ENCODE data around the gene SFT2D3. TPM values are rescaled to one million over a fixed set of nuclear protein-coding genes. Genes with fewer than 3 reads are reported as not detected.

SFT2D3 gene
- total RNA-seq, 2 experiments from 2014 or later: 2.8 to 3.1 TPM

GRCh38 chr2:127721311-127721977 is 20.1 kb downstream of the SFT2D3 start:
- H3K27me3 Mint-ChIP-seq: no peaks in the 10 kb centered on the region
- DNase-seq (no peak), ATAC-seq (peak; percentile 47)
- ChIA-PET CTCF (interaction anchor here (0.7 kb wide), 1 partner anchor 19 kb away, joined by 3 read pairs; no protein-coding TSS in a partner anchor), POLR2A (no interaction called here)
- peaks cover 10% of the 10 kb centered on the region for H3K4me1 Mint-ChIP-seq
- H3K9me3 Mint-ChIP-seq (ENCODE audit: low read depth): no peaks in the 10 kb centered on the region
- H3K36me3 Mint-ChIP-seq (ENCODE audit: low read depth): peaks cover 55% of the 10 kb centered on the region
- intact Hi-C loops (cut with DNase I, micrococcal nuclease): no loop called here
- H3K27ac Mint-ChIP-seq: peak overlapping the region; percentile 63
- no peak overlapping the region for H3K4me3 Mint-ChIP-seq

GRCh38 chr2:127721978-127722355 is 20.7 kb downstream of the SFT2D3 start:
- POLR2A ChIA-PET: no interaction called here
- Mint-ChIP-seq H3K4me1 (peaks cover 10% of the 10 kb centered on the region), H3K9me3 (ENCODE audit: low read depth) (no peaks in the 10 kb centered on the region), H3K4me3 (no peak overlapping the region), H3K27ac (peak overlapping the region; percentile 63), H3K27me3 (no peaks in the 10 kb centered on the region), H3K36me3 (ENCODE audit: low read depth) (peaks cover 51% of the 10 kb centered on the region)
- ATAC-seq (peak; percentile 42), DNase-seq (no peak)
- CTCF ChIA-PET: no interaction called here
- intact Hi-C loops (cut with DNase I, micrococcal nuclease): loop anchor here in 1 of 2 experiments (2.0 kb wide), 1 partner anchor 17 kb away; no protein-coding TSS in a partner anchor

- H3K36me3 Mint-ChIP-seq (ENCODE audit: low read depth): peaks cover 51% of the 10 kb centered on the region
- no peak for ATAC-seq
- CTCF ChIA-PET: no interaction called here
These were observed 21.5 kb downstream of the SFT2D3 start for GRCh38 chr2:127722807-127723206.

GRCh38 chr2:127726158-127726880 is 25.0 kb downstream of the SFT2D3 start:
- CTCF ChIA-PET: interaction anchor here (0.5 to 1.4 kb wide), 2 partner anchors 79 to 135 kb away, joined by 3 read pairs; no protein-coding TSS in a partner anchor
- ATAC-seq: no peak

More at GRCh38 chr2:127722807-127723206, 21.5 kb downstream of the SFT2D3 start:
- DNase-seq: no peak
- no peak overlapping the region for H3K27ac Mint-ChIP-seq
- no peaks in the 10 kb centered on the region for H3K27me3 Mint-ChIP-seq
- intact Hi-C loops (cut with DNase I, micrococcal nuclease): loop anchor here in 1 of 2 experiments (2.0 kb wide), 1 partner anchor 16 kb away; no protein-coding TSS in a partner anchor
- POLR2A ChIA-PET: no interaction called here
- no peak overlapping the region for H3K4me3 Mint-ChIP-seq
- no peaks in the 10 kb centered on the region for H3K9me3 Mint-ChIP-seq (ENCODE audit: low read depth)
- H3K4me1 Mint-ChIP-seq: peaks cover 10% of the 10 kb centered on the region

GRCh38 chr2:127733113-127733815 is 32.0 kb downstream of the SFT2D3 start:
- H3K4me3 Mint-ChIP-seq: no peak overlapping the region
- POLR2A ChIA-PET: no interaction called here
- H3K36me3 Mint-ChIP-seq (ENCODE audit: low read depth): peaks cover 19% of the 10 kb centered on the region
- no peak for ATAC-seq
- DNase-seq: no peak
- CTCF ChIA-PET: interaction anchor here (1.5 kb wide), 1 partner anchor 19 kb away, joined by 3 read pairs; no protein-coding TSS in a partner anchor
- no peaks in the 10 kb centered on the region for H3K27me3 Mint-ChIP-seq
- intact Hi-C loops (cut with DNase I, micrococcal nuclease): no loop called here
- H3K27ac Mint-ChIP-seq: no peak overlapping the region
- no peaks in the 10 kb centered on the region for H3K9me3 Mint-ChIP-seq (ENCODE audit: low read depth)
- H3K4me1 Mint-ChIP-seq: peaks cover 13% of the 10 kb centered on the region

More at GRCh38 chr2:127726158-127726880, 25.0 kb downstream of the SFT2D3 start:
- no peak for DNase-seq
- Mint-ChIP-seq H3K36me3 (ENCODE audit: low read depth) (peaks cover 31% of the 10 kb centered on the region), H3K27ac (no peak overlapping the region), H3K4me1 (peaks cover 10% of the 10 kb centered on the region), H3K27me3 (no peaks in the 10 kb centered on the region), H3K4me3 (no peak overlapping the region), H3K9me3 (ENCODE audit: low read depth) (no peaks in the 10 kb centered on the region)
- POLR2A ChIA-PET: interaction anchor here (0.6 kb wide), 1 partner anchor 11 kb away, joined by 3 read pairs; no protein-coding TSS in a partner anchor
- intact Hi-C loops (cut with DNase I, micrococcal nuclease): no loop called here

GRCh38 chr2:127733816-127734537 is 32.7 kb downstream of the SFT2D3 start:
- H3K4me1 Mint-ChIP-seq: peaks cover 20% of the 10 kb centered on the region
- DNase-seq (no peak), ATAC-seq (no peak)
- H3K27ac Mint-ChIP-seq: no peak overlapping the region
- ChIA-PET CTCF (interaction anchor here (1.5 to 1.6 kb wide), 2 partner anchors 9 to 20 kb away, joined by 3 to 4 read pairs; no protein-coding TSS in a partner anchor), POLR2A (no interaction called here)
- no peaks in the 10 kb centered on the region for H3K9me3 Mint-ChIP-seq (ENCODE audit: low read depth)
- peaks cover 26% of the 10 kb centered on the region for H3K36me3 Mint-ChIP-seq (ENCODE audit: low read depth)
- H3K4me3 Mint-ChIP-seq: no peak overlapping the region
- no peaks in the 10 kb centered on the region for H3K27me3 Mint-ChIP-seq
- intact Hi-C loops (cut with DNase I, micrococcal nuclease): no loop called here

GRCh38 chr2:127735044-127735443 is 33.7 kb downstream of the SFT2D3 start:
- Mint-ChIP-seq H3K4me3 (no peak overlapping the region), H3K9me3 (ENCODE audit: low read depth) (no peaks in the 10 kb centered on the region), H3K27ac (no peak overlapping the region), H3K27me3 (no peaks in the 10 kb centered on the region), H3K4me1 (peaks cover 29% of the 10 kb centered on the region), H3K36me3 (ENCODE audit: low read depth) (peaks cover 32% of the 10 kb centered on the region)
- CTCF ChIA-PET: interaction anchor here (1.5 to 1.6 kb wide), 2 partner anchors 10 to 21 kb away, joined by 3 to 4 read pairs; no protein-coding TSS in a partner anchor
- POLR2A ChIA-PET: no interaction called here
- no peak for ATAC-seq
- DNase-seq: no peak
- intact Hi-C loops (cut with DNase I, micrococcal nuclease): no loop called here

- H3K27me3 Mint-ChIP-seq: no peaks in the 10 kb centered on the region
- H3K4me3 Mint-ChIP-seq: no peak overlapping the region
- ATAC-seq (no peak), DNase-seq (no peak)
- CTCF ChIA-PET: interaction anchor here (0.7 kb wide), 1 partner anchor 1998 kb away, joined by 4 read pairs; no protein-coding TSS in a partner anchor
- peaks cover 36% of the 10 kb centered on the region for H3K36me3 Mint-ChIP-seq (ENCODE audit: low read depth)
- POLR2A ChIA-PET: no interaction called here
- no peaks in the 10 kb centered on the region for H3K9me3 Mint-ChIP-seq (ENCODE audit: low read depth)
- intact Hi-C loops (cut with DNase I, micrococcal nuclease): no loop called here
- no peak overlapping the region for H3K27ac Mint-ChIP-seq
- peaks cover 34% of the 10 kb centered on the region for H3K4me1 Mint-ChIP-seq
These were observed 34.5 kb downstream of the SFT2D3 start for GRCh38 chr2:127735537-127736399.

- ChIA-PET POLR2A (no interaction called here), CTCF (interaction anchor here (0.6 kb wide), 1 partner anchor 287 kb away, joined by 3 read pairs; no protein-coding TSS in a partner anchor)
- Mint-ChIP-seq H3K4me1 (peaks cover 43% of the 10 kb centered on the region), H3K36me3 (ENCODE audit: low read depth) (peaks cover 46% of the 10 kb centered on the region), H3K4me3 (no peak overlapping the region), H3K27me3 (no peaks in the 10 kb centered on the region), H3K27ac (no peak overlapping the region), H3K9me3 (ENCODE audit: low read depth) (no peaks in the 10 kb centered on the region)
- no peak for DNase-seq
- ATAC-seq: peak; percentile 79
- intact Hi-C loops (cut with DNase I, micrococcal nuclease): loop anchor here in 1 of 2 experiments (2.0 kb wide), 1 partner anchor 15 kb away; no protein-coding TSS in a partner anchor
These were observed 36.6 kb downstream of the SFT2D3 start for GRCh38 chr2:127737892-127738291.

GRCh38 chr2:127739800-127740199 is 38.5 kb downstream of the SFT2D3 start:
- H3K4me3 Mint-ChIP-seq: no peak overlapping the region
- intact Hi-C loops (cut with DNase I, micrococcal nuclease): loop anchor here in 1 of 2 experiments (2.0 kb wide), 1 partner anchor 17 kb away; no protein-coding TSS in a partner anchor
- peak overlapping the region; percentile 34 for H3K27ac Mint-ChIP-seq
- DNase-seq (no peak), ATAC-seq (peak; percentile 52)
- CTCF ChIA-PET: interaction anchor here (0.6 to 1.3 kb wide), 2 partner anchors 21 to 25 kb away, joined by 3 read pairs; no protein-coding TSS in a partner anchor
- H3K9me3 Mint-ChIP-seq (ENCODE audit: low read depth): no peaks in the 10 kb centered on the region
- peaks cover 49% of the 10 kb centered on the region for H3K36me3 Mint-ChIP-seq (ENCODE audit: low read depth)
- POLR2A ChIA-PET: no interaction called here
- H3K4me1 Mint-ChIP-seq: peaks cover 62% of the 10 kb centered on the region
- H3K27me3 Mint-ChIP-seq: no peaks in the 10 kb centered on the region

All from activated CD4-positive, alpha-beta T cell treated with anti-CD3 and anti-CD28 coated beads for 36 hours (primary cell).